Stimulated activated memory B cell treated with anti-CD40 and anti-IgM and Interleukin-4, amounts not matched to agents 10 μg/mL and 1 μg/mL and 100 μg/mL, for 72 hours (primary cell): ENCODE data around the gene OTUD3.
"Not testable (repeated sequence)": the region's sequence is repeated elsewhere in the genome, so short reads cannot be mapped to it uniquely, and the experiment has no call there.

Experiments
- ATAC-seq: fragments of 150-1000 bp; cut with Tn5 transposase; 2 replicates; pipeline ENCODE4 v1.10.0; 2021
- H3K27ac Mint-ChIP-seq: one replicate; pipeline ENCODE4 v1.8.0; 2022; ENCODE audit warnings: mild to moderate bottlenecking, mixed read lengths
- H3K27me3 Mint-ChIP-seq: one replicate; pipeline ENCODE4 v1.8.0; 2022; ENCODE audit warnings: mixed read lengths
- H3K36me3 Mint-ChIP-seq: one replicate; pipeline ENCODE4 v1.8.0; 2022; ENCODE audit warnings: mixed read lengths
- H3K4me1 Mint-ChIP-seq: one replicate; pipeline ENCODE4 v1.8.0; 2022; ENCODE audit warnings: mixed read lengths
- H3K4me3 Mint-ChIP-seq: one replicate; pipeline ENCODE4 v1.8.0; 2022; ENCODE audit warnings: mild to moderate bottlenecking, moderate library complexity, mixed read lengths
- H3K9me3 Mint-ChIP-seq: one replicate; pipeline ENCODE4 v1.8.0; 2022; ENCODE audit warnings: mixed read lengths

Gene OTUD3

GRCh38 chr1:19861034-19861433 is 21.2 kb upstream of the OTUD3 start:
- Mint-ChIP-seq H3K36me3 (no peaks in the 10 kb centered on the region), H3K4me1 (no peaks in the 10 kb centered on the region), H3K27ac (no peak overlapping the region), H3K27me3 (peaks cover 30% of the 10 kb centered on the region), H3K9me3 (peaks cover 9% of the 10 kb centered on the region), H3K4me3 (no peak overlapping the region)
- no peak for ATAC-seq

GRCh38 chr1:19861842-19862530 is 20.2 kb upstream of the OTUD3 start:
- no peaks in the 10 kb centered on the region for H3K36me3 Mint-ChIP-seq
- no peak overlapping the region for H3K27ac Mint-ChIP-seq
- no peak for ATAC-seq
- no peak overlapping the region for H3K4me3 Mint-ChIP-seq
- H3K9me3 Mint-ChIP-seq, result peaks cover 9% of the 10 kb centered on the region
- no peaks in the 10 kb centered on the region for H3K4me1 Mint-ChIP-seq
- peaks cover 29% of the 10 kb centered on the region for H3K27me3 Mint-ChIP-seq

- H3K9me3 Mint-ChIP-seq, result peaks cover 9% of the 10 kb centered on the region
- no peak overlapping the region for H3K4me3 Mint-ChIP-seq
- peaks cover 23% of the 10 kb centered on the region for H3K27me3 Mint-ChIP-seq
- no peaks in the 10 kb centered on the region for H3K36me3 Mint-ChIP-seq
- H3K27ac Mint-ChIP-seq, result no peak overlapping the region
- ATAC-seq, result no peak
- no peaks in the 10 kb centered on the region for H3K4me1 Mint-ChIP-seq
Measured at GRCh38 chr1:19862944-19863343, 19.3 kb upstream of the OTUD3 start.

- ATAC-seq, result no peak
- Mint-ChIP-seq H3K4me3 (no peak overlapping the region), H3K27ac (no peak overlapping the region), H3K36me3 (no peaks in the 10 kb centered on the region), H3K9me3 (peaks cover 9% of the 10 kb centered on the region), H3K4me1 (no peaks in the 10 kb centered on the region), H3K27me3 (peaks cover 39% of the 10 kb centered on the region)
Measured at GRCh38 chr1:19864570-19865160, 17.5 kb upstream of the OTUD3 start.

- Mint-ChIP-seq H3K27me3 (peaks cover 53% of the 10 kb centered on the region), H3K4me3 (no peak overlapping the region), H3K36me3 (no peaks in the 10 kb centered on the region), H3K9me3 (peaks cover 9% of the 10 kb centered on the region), H3K27ac (no peak overlapping the region), H3K4me1 (no peaks in the 10 kb centered on the region)
- no peak for ATAC-seq
Measured at GRCh38 chr1:19866029-19866428, 16.2 kb upstream of the OTUD3 start.

GRCh38 chr1:19866758-19867157 is 15.4 kb upstream of the OTUD3 start:
- peaks cover 54% of the 10 kb centered on the region for H3K27me3 Mint-ChIP-seq
- H3K36me3 Mint-ChIP-seq, result no peaks in the 10 kb centered on the region
- H3K4me1 Mint-ChIP-seq, result no peaks in the 10 kb centered on the region
- no peak overlapping the region for H3K27ac Mint-ChIP-seq
- no peak for ATAC-seq
- peaks cover 9% of the 10 kb centered on the region for H3K9me3 Mint-ChIP-seq
- no peak overlapping the region for H3K4me3 Mint-ChIP-seq

GRCh38 chr1:19868575-19868974 is 13.6 kb upstream of the OTUD3 start:
- not testable (repeated sequence) for H3K27ac Mint-ChIP-seq, H3K36me3 Mint-ChIP-seq, H3K4me1 Mint-ChIP-seq, H3K9me3 Mint-ChIP-seq, ATAC-seq, H3K4me3 Mint-ChIP-seq
- H3K27me3 Mint-ChIP-seq, result peaks cover 62% of the 10 kb centered on the region

GRCh38 chr1:19869453-19869852 is 12.7 kb upstream of the OTUD3 start:
- not testable (repeated sequence) for H3K4me1 Mint-ChIP-seq, ATAC-seq, H3K27ac Mint-ChIP-seq, H3K9me3 Mint-ChIP-seq, H3K4me3 Mint-ChIP-seq, H3K36me3 Mint-ChIP-seq
- H3K27me3 Mint-ChIP-seq, result peaks cover 55% of the 10 kb centered on the region

- H3K27ac Mint-ChIP-seq, result no peak overlapping the region
- no peak for ATAC-seq
- peaks cover 55% of the 10 kb centered on the region for H3K27me3 Mint-ChIP-seq
- no peaks in the 10 kb centered on the region for H3K9me3 Mint-ChIP-seq
- H3K36me3 Mint-ChIP-seq, result no peaks in the 10 kb centered on the region
- no peaks in the 10 kb centered on the region for H3K4me1 Mint-ChIP-seq
- no peak overlapping the region for H3K4me3 Mint-ChIP-seq
Measured at GRCh38 chr1:19869929-19870328, 12.3 kb upstream of the OTUD3 start.

- ATAC-seq, result no peak
- Mint-ChIP-seq H3K4me3 (no peak overlapping the region), H3K9me3 (no peaks in the 10 kb centered on the region), H3K36me3 (no peaks in the 10 kb centered on the region), H3K27ac (no peak overlapping the region), H3K4me1 (no peaks in the 10 kb centered on the region), H3K27me3 (peaks cover 59% of the 10 kb centered on the region)
Measured at GRCh38 chr1:19872190-19872589, 10.0 kb upstream of the OTUD3 start.

GRCh38 chr1:19877181-19877750 is 4.9 kb upstream of the OTUD3 start:
- Mint-ChIP-seq H3K4me1 (no peaks in the 10 kb centered on the region), H3K36me3 (no peaks in the 10 kb centered on the region), H3K9me3 (no peaks in the 10 kb centered on the region), H3K4me3 (no peak overlapping the region), H3K27ac (no peak overlapping the region), H3K27me3 (peaks cover 37% of the 10 kb centered on the region)
- no peak for ATAC-seq

- H3K27me3 Mint-ChIP-seq, result peaks cover 29% of the 10 kb centered on the region
- peaks cover 4% of the 10 kb centered on the region for H3K4me1 Mint-ChIP-seq
- no peaks in the 10 kb centered on the region for H3K9me3 Mint-ChIP-seq
- no peak overlapping the region for H3K4me3 Mint-ChIP-seq
- ATAC-seq, result no peak
- H3K36me3 Mint-ChIP-seq, result no peaks in the 10 kb centered on the region
- H3K27ac Mint-ChIP-seq, result no peak overlapping the region
Measured at GRCh38 chr1:19877821-19878636, 4.2 kb upstream of the OTUD3 start.

- ATAC-seq, result no peak
- peaks cover 24% of the 10 kb centered on the region for H3K27me3 Mint-ChIP-seq
- no peaks in the 10 kb centered on the region for H3K9me3 Mint-ChIP-seq
- peaks cover 9% of the 10 kb centered on the region for H3K4me1 Mint-ChIP-seq
- H3K27ac Mint-ChIP-seq, result no peak overlapping the region
- no peaks in the 10 kb centered on the region for H3K36me3 Mint-ChIP-seq
- no peak overlapping the region for H3K4me3 Mint-ChIP-seq
Measured at GRCh38 chr1:19878637-19878985, 3.6 kb upstream of the OTUD3 start.

- Mint-ChIP-seq H3K36me3 (no peaks in the 10 kb centered on the region), H3K9me3 (no peaks in the 10 kb centered on the region), H3K27me3 (peaks cover 22% of the 10 kb centered on the region), H3K4me1 (peaks cover 16% of the 10 kb centered on the region), H3K27ac (no peak overlapping the region), H3K4me3 (no peak overlapping the region)
- no peak for ATAC-seq
Measured at GRCh38 chr1:19879227-19879626, 3.0 kb upstream of the OTUD3 start.

GRCh38 chr1:19879661-19880060 is 2.5 kb upstream of the OTUD3 start:
- Mint-ChIP-seq H3K27ac (no peak overlapping the region), H3K4me1 (peaks cover 20% of the 10 kb centered on the region), H3K9me3 (no peaks in the 10 kb centered on the region), H3K27me3 (peaks cover 22% of the 10 kb centered on the region), H3K4me3 (no peak overlapping the region), H3K36me3 (peaks cover under 1% of the 10 kb centered on the region)
- ATAC-seq, result no peak
